Frontal cortex (tissue), 4 donors: ENCODE results near the gene TBC1D3B. TPM values are rescaled to one million over a fixed set of nuclear protein-coding genes. Genes with fewer than 3 reads are reported as not detected.
"Not testable (repeated sequence)": the region's sequence is repeated elsewhere in the genome, so short reads cannot be mapped to it uniquely, and the experiment has no call there.

Experiments used
- DNase-seq, 2 donors: peaks; one replicate each; pipeline ENCODE4 v3.0.0; 2012; ENCODE audit warnings: low spot score in 2 of 2
- FAIRE-seq: peaks from 2 replicates; lab custom pipeline; 2012; peaks lifted over from hg19 to GRCh38; lab: Jason Lieb, UNC
- total RNA-seq: library from RNA; depleted of rRNA; stranded (reverse); fragments of >200 nt; gene quantifications from one replicate; pipeline ENCODE4 v1.2.3, GENCODE V29; 2014
- donor health status: control.
- donor health status: control.
- donor health status: control.

Gene TBC1D3B
- total RNA-seq, 1 donor from 2014 or later: 1.6 TPM

DNA sequence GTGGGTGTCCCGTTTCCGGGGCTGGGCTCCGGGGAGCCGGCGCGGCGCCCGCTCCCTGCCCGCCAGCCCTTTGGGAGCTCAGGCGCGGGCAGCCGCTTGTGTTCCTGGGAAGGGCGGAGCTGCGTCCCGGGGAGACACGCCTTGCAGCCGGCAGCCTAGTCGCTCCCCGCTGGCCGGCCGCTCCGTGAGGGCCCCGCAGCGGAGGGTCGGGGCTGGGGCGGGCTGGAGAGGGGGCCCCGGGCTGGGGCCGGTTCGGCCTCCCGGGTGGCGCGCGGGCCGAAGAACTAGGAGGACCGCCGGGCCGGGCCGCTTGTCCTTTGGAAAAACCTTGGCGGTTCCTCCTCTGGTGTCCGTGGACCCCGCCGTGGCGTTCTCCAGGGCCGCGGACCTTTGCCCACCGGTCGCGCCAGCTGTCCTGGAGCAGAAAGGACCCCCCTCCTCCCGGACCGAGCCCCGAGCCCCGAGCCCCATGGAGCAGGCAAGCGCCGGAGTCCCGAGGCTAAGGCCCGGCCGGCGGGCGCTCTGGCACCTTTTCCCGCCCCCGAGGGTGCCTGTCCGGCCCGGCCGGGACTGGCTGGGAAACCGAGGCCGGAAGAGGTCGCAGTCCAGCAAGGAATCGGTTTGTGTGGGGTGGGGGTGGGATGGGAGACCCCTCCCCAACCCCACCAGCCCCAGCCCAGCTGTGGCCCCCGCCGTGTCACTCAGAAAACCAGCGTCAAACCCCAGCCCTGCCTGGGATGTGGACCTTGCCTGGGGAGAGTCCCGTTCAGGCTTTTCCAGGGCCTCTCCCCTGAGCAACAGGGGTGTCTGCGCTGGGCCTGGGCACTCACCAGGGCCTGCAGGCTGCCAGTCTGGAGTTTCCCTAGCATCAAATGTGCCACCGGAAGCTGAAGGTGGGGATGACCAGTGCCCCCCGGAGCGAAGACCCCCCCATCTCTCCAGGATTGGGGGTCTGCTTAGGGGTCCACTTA is 6.8 kb upstream of the TBC1D3B start:
- FAIRE-seq (no peak), DNase-seq (peak; percentile 50 to 61)

DNA sequence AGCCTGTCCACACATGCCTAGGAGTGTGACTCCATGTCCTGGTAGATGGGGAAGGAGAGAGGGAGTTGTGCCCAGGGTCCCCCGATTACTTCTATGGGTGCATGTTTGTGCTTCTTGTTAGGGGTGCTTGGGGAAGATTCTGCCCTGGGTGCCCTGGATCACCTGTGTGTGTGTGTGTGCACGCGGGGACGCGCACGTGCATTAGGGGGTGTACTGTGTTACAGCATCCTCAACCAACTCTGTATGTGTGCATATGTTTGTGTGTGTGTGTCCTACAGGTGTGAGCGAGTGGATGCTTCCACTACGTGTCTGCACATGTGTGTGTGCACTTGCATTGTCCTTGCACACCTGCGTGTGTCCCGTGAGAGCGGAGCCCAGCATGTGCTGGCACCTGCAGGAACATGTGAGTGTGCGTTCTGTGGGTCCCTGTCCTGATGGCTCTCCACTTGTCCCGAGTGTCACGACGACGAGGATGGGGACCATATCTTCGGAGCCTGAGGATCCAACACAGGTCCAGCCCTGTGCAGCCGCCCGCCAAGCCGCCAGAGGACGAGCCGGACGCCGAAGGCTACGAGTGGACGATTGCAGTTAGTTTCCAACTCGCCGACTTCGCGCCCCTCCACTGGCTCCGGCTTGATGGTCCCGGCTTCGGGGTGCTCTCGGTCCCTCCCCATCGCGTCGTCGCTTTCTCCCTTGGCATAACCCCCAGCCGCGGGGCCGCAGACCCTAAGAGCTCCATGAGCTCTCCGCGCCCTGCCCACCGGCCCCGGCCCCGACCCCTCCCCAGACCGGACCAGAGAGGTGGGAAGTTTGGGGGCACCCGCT is 6.0 kb upstream of the TBC1D3B start:
- DNase-seq (no peak), FAIRE-seq (no peak)

DNA sequence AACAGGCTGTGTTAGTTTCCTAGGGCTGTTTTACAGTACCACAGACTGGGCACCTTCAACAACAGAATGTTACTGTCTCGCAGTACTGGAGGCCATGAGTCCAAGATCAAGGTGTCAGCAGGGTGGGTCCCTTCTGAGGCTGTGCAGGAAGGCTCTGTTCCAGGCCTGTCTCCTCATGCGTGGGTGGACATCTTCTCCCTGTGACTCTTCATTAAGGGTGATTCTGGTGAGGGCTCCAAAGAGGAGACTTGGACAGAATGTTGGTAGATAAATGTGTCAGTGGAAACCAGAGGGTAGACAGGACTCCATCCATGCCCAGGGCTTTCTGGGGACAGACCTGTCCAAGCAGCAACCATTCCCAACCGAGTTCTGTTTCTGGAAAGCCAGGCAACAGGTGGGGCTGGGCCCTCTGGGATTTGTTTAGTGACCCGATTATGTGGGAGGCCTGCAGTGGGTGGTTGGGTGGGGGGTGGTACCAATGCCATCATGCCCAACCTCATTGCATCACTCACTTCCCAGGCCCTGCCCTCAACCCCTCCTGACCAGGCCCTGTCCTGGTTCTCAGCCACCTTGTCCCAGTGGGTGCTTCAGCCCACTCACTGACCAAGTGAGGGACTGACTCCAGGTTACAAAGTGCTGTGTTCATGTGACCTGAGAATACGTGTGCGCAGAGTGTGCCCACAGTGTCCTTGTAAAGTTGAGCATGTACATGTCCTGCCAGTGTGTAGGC is 5.2 kb upstream of the TBC1D3B start:
- not testable (repeated sequence) for FAIRE-seq, DNase-seq

DNA sequence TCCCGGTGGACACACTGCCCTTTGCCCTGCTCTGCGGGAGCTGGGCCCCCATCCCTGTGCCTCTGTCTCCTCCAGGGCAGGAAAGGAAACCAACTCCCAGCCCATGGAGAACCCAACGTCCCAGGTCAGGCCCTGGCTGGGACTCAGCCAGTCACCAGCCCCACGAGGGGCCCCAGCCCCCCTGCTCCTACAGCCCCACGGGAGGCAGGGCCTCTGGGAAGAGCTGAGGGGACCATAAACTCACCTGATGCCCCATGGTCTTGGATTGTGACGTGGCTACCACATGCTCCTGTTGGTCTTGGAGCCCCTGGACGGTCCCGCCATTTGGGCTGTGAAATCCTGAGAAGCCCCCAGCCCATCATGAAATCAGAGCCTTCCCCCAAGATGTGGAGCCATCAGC is 7.6 kb downstream of the TBC1D3B start:
- not testable (repeated sequence) for FAIRE-seq, DNase-seq

DNA sequence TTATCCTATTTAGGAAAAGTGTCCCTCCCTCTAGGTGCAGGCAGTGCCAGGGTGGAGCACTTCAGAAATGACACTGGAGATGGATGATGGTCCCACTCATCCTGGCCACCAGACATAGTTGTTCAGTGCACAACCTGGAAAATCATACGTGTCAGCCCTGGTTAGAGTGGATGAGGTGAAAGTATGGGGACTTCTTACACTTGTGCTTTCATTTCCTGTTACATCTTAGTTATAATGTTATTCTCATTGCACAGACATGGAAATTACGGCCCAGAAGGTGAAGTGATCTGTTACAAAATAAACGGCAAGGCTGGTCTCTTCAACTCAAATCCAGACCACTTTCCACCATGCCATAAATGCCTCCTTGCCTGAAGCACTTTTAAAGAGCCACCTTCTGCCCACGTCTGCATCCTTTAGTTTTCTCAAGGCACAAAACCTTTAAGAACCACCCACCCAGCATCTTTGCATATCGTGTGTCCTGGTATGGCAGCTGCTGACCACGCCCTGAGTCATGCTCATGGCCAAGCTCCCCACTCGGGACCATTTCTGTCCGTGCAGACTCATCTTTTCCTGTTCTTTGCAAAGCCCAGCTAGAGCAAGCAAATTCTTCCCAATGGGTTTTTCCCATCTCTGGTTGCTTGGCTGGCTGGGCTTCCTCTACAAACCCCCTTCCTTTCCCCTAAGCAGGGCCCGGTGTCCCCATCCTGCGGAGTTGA is 22.4 kb downstream of the TBC1D3B start:
- FAIRE-seq (no peak), DNase-seq (no peak)

DNA sequence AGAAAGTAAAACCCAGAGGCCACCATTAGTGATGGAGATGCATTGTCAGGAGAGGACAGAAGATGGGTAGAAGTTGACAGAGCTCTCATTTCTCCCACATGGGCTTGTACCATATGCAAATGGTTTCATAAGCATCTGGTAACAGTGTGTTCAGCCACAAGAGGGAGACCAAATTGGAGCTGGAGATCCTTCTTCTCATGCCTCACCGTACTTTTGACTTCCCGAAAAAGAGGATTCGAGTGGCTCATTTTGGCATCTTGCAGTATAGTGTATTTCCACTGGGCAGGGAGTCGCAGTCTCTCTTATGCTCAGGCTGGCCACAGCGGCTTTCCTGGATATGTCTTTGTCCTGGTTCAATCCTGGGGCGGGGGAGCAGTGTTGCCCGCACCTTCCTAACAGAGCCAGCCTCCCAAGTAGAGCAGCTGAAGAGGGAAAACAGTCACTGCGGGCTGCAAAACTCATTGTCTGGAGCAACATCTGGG is 23.8 kb downstream of the TBC1D3B start:
- no peak for FAIRE-seq
- no peak for DNase-seq

DNA sequence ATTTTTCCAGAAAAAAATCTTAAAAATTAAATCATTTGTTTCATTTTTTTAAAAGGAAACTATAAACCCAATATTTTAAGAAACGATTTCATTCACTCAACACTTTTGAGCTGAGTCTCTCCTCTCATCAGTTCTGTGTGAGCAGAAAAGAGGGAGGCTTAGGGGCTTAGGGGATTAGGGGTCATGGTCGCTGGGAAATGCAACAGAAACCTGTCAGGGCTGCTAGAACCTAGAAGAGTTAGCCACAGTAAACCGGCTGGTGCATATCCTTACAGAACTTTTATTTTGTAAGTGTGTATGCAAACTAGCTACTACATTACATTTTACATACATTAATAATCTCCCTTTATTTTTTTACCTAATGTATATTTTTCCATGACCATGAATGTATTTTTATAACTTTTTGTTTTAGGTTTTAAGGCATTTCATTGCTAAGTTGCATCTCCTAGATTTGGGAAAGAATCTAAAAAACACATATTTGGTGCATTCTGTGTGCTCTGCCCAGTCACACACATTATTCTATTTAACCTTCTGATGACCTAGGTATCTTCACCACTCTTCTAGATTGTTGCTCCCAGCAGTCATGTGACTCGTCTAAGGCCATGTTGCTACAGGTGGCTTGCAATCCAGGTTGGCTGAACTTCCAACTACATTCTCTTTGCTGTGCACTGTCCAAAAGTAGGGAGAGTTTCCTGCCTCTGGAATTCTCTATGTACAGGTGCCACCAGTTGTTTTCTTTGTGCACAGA is 24.4 kb downstream of the TBC1D3B start:
- no peak for DNase-seq
- no peak for FAIRE-seq

DNA sequence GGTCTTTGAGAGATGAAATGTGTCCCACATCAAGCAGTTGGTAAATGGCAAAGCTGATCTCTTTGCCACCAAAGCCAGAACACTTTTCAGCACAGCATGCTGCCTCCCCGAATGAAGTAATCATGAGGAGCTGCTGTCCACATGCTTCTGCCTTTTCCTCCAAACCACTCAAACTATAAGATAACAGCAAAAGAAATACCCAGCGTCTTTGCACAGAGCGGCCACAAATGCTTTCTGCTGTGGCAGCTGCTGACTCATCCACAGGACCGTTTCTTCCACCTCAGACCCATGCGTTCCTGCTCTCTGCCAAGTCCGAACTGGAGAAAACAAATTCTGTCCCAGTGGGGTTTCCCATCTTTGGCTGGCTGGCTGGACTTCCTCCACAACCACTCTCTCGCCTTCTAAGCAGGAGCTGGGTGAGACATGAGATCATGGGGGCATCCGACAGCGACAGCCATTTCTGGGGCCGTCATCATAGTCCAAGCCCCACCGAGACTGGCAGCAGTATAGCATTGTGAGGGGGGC is 27.1 kb downstream of the TBC1D3B start:
- DNase-seq (peak in 1 of 2 donors; percentile 15), FAIRE-seq (no peak)

DNA sequence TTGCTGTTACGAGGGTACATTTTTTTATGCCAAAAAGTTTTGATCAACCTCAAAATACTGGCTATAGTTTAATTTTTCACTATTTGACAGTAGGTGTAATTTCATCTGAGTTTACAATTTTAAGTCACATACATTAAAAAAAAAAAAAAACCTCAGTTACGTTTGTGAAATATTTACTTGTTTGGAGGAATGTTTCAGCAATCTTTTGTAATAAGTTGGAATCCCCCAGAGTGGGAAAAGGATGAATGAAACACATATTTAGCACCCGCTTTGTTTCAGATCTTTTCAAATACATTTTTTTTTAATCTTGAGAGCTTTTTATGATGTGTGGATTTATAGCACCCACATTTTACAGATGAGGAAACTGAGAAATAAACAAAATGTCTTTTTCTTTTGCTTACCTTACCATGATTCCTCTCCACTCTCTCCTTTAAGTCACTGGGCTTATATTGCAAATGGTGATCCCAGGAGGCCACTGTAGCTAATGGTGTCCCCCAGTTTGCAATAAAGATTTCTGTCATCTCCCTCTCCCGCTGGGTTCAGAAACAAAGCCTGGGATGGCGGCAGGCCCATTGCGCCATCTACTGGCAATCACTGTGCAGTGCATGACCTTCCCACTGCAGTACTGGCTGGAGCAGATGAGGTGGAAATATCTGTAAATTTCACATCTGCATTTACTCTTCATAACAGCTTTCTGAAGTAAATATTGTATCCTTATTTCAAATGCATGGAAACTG is 27.7 kb downstream of the TBC1D3B start:
- DNase-seq (peak; percentile 32 to 59), FAIRE-seq (no peak)

DNA sequence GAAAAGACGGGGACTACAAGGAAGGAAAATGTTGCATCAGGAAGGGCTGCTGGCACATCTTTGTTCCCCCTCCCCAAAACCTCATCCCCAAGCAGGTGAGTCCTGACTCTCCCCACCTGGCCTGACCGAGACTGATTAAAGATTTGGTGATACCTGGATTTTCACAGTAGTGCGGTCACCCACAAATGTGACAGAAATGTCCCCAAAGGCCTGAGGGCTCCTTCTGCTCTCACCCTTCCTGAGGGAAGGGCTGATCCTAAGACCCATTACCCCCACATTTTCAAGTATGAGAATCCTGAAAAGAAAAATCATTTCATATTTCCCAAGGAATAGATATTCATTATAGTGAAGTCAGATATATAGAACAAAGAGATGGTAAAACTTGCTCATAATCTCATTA is 28.8 kb downstream of the TBC1D3B start:
- DNase-seq (no peak), FAIRE-seq (no peak)

DNA sequence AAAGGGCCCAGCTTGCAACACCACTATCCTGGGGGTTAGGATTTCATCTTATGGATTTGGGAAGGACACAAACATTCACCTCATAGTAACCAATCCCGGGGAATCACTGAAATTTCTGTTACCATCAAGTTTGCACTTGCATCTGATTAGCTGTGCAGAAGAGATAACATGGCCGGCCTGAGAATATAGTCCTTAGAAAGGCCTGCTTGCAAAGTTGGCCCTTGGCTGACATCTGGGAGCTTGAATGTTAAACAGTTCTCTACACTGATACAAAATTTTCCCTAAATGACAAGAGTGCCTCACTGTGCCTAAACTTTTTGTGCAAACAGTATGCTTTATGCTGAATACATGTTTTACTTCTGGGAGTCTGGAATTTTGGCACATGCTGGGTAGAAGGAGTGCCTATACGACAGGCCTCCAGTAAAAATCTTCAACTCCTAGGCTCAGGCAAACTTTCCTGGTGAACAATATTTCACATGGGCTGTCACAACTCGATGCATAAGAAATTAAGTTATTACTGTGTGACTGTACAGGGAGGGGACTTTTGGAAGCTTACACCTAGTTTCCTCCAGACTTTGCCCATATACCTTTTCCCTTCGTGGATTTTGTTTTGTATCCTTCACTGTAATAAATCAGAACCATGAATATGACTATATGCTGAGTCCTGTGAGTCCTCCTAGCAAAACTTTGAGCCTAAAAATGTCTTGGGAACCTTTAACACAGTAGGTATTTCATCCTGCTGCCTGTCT is 31.3 kb downstream of the TBC1D3B start:
- FAIRE-seq (no peak), DNase-seq (no peak)

DNA sequence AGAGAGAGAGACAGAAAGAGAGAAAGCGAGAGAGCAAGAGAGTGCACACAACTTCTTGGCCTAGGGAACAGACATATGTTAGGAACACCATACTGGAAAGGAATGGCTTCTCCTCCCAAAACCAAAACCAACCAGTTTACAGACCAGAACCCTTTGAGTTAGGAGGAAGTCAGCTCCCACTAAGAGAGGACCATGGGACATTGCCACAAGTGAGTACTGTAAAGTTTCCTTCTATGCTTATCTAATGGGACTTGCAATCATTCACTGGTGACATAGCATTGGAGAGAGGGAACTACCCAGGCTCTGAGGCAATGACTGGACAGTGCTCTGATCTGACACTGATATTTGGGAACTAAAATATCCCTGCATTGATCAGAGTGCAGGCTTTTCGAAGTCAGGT is 32.4 kb downstream of the TBC1D3B start:
- FAIRE-seq: no peak

DNA sequence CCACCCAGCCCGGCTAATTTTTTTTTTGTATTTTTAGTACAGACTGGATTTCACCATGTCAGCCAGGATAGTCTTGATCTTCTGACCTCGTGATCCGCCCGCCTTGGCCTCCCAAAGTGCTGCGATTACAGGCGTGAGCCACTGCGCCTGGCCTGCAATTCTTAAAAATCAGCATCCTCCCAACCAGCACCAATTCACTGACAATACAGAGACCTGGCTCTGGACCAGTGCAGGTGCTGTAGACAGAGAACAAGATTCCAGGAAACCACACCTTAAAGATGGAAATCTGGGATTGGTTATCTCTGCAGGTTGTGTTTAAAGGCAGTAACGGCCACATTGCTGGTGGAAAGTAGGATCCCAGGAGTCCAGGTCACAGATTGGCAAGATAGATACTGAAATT is 33.6 kb downstream of the TBC1D3B start:
- no peak for DNase-seq
- FAIRE-seq: no peak

More for the DNA sequence above, 32.4 kb downstream of the TBC1D3B start:
- DNase-seq: no peak

DNA sequence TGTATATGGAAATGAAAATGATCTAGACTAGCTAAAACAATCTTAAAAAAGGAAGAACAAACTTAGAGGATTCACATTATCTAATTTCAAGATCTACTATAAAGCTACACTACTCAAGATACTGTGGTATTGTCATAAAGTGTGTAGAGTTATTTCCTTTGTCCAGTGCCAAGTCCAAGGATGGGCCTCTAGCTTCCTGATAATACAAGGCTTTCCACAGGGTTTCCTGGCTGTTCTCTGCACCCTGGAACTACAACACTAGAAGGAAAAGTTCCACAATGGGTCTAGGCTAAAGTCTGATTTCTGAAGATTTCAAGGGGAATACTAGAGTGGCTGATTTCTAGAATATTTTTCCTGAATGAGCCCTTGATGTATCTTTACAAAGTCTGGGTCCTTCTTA is 34.2 kb downstream of the TBC1D3B start:
- FAIRE-seq (no peak), DNase-seq (no peak)

DNA sequence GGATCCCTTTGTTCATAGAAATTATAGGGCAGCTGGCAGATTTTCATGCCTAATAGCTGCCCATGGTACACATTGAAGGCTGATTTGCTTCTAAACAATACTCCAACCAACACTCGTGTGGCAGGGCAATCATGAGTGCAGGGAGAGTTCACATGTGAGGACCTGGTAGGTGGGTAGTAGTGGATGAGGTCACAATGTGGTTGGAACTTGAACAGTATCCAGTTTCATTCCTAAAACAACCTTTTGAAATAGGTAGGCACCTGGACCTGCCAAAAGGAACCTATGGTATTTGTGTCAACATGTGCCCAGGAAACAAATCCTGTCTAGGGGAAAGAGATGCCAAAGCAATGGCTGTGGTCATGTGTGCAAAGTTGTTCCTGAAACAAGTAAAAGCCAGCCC is 40.0 kb downstream of the TBC1D3B start:
- no peak for DNase-seq
- no peak for FAIRE-seq

DNA sequence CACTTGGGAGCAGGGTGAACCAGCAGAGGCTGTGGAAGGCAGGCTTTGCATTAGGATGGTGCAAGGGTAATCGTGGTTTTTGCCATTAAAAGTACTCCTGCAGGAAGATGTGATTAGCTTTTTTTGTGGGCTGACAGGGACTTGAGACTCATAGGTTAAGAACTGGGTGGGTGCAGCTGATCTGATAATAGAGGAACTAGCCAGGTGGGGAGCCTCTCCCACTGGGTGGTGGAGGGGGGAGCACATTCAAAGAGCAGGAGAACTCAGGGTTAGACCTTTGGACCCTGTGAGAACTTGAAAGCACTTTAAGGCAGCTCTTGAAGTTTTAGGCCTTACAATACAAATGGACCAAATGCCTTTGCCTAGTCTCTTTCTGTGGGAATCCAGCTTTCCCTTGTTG is 40.4 kb downstream of the TBC1D3B start:
- no peak for FAIRE-seq
- no peak for DNase-seq

DNA sequence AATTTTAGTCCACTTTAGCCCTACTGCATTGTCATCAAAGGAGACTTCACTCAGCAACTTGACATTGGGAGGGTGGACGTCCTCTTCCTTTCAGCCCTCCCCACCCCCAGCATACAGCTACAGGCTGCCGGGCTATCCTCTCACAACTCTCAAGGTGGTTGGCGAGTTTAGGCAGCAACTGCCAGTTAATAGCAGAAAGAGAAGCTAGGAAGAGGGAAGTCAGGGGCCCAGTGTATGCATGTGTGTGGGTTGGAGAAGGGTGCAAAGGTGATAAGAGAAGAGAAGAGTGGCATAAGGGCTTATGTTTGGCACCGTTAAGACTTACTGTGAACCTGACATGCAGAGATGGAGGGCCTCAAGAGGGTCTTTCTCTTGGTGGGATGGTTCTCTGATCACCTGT is 41.0 kb downstream of the TBC1D3B start:
- FAIRE-seq: no peak

More for the DNA sequence above, 41.0 kb downstream of the TBC1D3B start:
- no peak for DNase-seq
